Stimulated activated CD8-positive, alpha-beta memory T cell treated with anti-CD3 and anti-CD28 coated beads, Interleukin-12 subunit alpha, Interleukin-12 subunit beta, amount 100 ng/mL, for 24 hours (primary cell): Measurements from ENCODE around the gene TENM4.
"Not testable (repeated sequence)": the region's sequence is repeated elsewhere in the genome, so short reads cannot be mapped to it uniquely, and the experiment has no call there.

Experiments
- DNase-seq: peaks from one replicate; pipeline ENCODE4 v3.0.0-alpha.2; 2020; ENCODE audit errors: extremely low read depth

TENM4 gene

GRCh38 chr11:79208126-79208525 lies 232.7 kb downstream of the TENM4 start:
- no peak for DNase-seq

- no peak for DNase-seq
These were observed 233.9 kb downstream of the TENM4 start for GRCh38 chr11:79206951-79207350.

DNA sequence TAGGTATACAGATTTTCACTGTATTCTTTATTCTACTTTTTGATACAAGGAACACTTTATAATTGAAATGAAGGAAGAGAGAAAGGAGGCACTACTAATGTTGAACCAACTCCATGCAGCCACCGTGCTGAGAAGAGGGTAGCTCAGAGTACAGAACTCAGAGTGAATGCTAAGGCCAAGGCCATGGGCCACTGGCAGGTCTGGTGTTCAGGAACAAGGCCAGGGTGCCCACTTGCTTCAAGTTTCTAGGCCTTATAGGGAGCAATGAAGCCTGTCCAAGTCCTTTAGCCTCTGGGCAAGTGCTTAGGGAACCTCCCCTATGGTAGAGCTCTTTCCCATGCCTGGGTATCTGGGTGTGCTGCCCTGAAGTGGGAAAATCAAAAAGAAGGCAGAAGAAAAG lies 235.0 kb downstream of the TENM4 start:
- no peak for DNase-seq

- no peak for DNase-seq
These were observed 239.0 kb downstream of the TENM4 start for GRCh38 chr11:79201677-79202347.

- DNase-seq = no peak
These were observed 240.3 kb downstream of the TENM4 start for GRCh38 chr11:79200398-79201070.

DNA sequence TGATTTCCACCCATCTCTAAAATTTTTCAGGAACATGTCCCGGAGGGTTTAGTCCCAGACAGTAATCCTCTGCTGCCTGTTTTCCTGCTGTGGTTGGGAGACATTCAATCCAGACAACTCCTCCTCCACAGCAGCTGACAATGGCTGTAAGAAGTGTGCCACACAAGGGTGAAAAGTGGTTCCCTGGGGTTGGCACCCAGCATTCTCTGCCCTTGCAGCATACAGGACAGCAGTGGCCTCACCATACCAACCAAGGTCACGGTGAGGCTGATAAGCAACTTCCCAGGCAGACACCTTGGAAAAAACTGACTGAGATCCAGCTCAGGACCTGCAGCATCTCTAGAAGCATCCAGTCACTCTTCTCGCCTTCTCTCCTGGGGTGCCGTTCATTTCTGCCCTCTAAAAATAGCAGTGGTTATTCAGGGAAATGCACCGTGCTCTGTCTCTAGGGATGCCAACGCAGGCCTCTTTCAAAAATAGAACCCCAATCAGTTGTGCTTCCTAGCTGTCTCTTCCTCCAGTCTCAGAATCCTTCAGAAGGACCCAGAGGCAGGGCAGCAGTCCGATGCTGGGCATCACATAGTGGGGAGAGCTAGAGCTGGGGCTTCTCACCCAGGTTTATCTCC lies 241.0 kb downstream of the TENM4 start:
- DNase-seq = no peak

DNA sequence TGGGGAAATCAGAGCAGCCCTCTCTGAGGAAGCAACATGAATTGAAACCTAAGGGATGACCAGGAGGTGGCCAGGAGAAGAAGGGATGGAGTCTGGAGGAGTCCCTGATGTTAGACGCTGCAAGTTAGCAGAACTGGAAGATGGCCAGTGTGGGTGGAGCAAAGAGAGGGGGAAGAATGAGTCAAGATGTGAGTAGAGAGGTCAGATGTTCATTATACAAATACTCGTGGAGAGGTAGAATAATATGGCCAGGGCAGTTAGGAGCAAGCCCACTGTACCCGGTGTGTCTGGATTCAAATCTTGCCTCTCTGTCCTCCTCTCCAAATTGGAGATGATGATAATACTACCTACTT lies 242.0 kb downstream of the TENM4 start:
- DNase-seq = no peak

- DNase-seq = no peak
These were observed 242.5 kb downstream of the TENM4 start for GRCh38 chr11:79198203-79198897.

DNA sequence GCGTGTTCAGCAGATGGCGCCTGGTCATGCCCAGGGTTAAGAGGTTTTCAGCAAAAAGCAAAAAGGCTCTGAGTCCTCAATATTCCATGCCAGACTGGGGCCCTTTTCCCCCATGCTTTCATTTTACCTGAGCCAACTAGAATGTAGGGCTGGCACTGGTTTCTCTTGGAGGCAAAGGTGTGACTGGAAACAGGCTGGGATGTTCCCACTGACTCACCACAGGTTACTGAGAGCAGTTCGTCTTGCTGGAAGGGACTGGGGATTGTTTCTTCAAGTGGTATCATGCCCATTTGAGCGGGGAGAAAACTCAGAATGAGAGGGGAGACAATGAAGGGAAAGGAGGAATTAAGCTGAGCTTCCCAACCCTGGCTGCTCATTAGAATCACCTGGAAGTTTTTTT lies 243.9 kb downstream of the TENM4 start:
- no peak for DNase-seq

- DNase-seq = no peak
These were observed 245.6 kb downstream of the TENM4 start for GRCh38 chr11:79195209-79195608.

GRCh38 chr11:79193663-79194310 lies 247.0 kb downstream of the TENM4 start:
- DNase-seq = no peak

GRCh38 chr11:79192836-79193235 lies 248.0 kb downstream of the TENM4 start:
- no peak for DNase-seq

DNA sequence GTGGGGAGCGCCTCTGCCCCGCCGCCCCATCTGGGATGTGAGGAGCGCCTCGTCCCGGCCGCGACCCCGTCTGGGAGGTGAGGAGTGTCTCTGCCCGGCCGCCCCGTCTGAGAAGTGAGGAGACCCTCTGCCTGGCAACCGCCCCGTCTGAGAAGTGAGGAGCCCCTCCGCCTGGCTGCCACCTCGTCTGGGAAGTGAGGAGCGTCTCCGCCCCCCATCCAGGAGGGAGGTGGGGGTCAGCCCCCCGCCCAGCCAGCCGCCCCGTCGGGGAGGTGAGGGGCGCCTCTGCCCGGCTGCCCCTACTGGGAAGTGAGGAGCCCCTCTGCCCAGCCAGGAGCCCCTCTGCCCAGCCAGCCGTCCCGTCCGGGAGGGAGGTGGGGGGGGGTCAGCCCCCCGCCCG lies 249.1 kb downstream of the TENM4 start:
- DNase-seq = not testable (repeated sequence)

DNA sequence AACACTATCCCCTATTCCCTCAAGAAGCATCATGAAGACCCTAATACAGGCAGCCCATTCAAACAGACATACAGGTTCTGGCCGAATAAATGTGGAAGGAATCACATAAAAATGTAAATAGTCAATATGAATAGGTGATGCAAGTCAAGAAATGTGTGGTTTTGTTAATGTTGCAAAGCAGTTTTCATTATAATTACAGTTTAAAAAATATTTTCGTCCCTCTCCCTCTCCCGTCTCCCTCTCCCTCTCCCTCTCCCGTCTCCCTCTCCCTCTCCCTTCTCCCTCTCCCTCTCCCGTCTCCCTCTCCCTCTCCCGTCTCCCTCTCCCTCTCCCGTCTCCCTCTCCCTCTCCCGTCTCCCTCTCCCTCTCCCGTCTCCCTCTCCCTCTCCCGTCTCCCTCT lies 250.3 kb downstream of the TENM4 start:
- DNase-seq = not testable (repeated sequence)

DNA sequence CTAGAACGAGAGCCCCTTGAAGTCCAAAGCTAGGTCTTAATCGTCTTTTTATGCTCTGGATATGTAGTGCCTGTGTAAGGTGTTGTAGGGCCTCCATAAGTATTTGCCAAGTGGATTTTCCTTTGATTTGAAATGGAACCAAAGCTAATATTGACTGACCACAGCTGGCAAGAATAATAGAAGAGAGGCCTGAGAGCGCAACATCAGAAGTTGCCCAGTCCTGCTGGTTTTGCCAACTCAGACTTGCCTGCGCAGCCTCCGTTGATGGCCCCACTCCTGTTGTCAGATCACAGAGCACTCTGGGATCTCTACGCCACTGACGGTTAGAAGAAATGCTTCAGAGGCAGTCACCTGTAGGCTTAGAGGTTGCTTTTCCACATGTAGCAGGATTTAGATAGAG lies 251.2 kb downstream of the TENM4 start:
- no peak for DNase-seq

GRCh38 chr11:79189055-79189454 lies 251.8 kb downstream of the TENM4 start:
- no peak for DNase-seq

DNA sequence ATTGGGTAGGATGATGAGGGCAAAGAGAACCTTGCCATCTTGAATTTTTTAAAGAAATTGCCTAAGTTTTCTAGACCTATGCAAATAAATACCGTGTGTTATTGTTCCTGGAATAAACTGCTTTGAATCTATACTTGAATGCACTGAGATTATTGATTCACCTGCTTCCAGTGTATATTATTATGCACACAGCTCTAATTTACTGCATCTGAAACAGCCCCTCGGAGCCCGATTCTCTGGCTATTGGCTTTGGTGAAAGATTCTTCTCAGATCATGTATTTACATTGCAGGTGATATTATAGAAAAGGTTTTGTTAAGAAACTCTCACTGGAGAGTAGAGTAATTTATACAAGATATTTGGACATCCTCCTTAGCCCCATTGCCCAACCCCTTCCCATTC lies 254.2 kb downstream of the TENM4 start:
- no peak for DNase-seq

DNA sequence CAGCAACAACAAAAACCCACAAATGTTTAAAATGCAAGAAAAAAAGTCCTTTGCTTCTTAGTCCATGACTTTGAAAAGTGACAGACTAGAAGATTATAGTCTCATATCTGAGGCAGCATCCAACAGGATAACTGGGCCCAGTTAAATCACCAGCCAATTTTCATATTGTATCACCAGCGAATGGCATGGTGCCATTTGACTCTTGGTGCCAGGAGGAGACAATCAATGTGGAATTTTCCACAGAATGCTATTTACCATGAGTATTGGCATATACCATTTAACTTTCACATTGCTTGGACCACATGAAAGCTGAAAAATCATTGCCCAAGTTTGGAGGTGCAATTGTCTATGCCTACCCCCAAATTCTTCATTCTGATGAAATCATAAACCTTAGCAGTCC lies 255.5 kb downstream of the TENM4 start:
- no peak for DNase-seq

GRCh38 chr11:79184285-79184684 lies 256.5 kb downstream of the TENM4 start:
- no peak for DNase-seq

- DNase-seq = no peak
These were observed 258.0 kb downstream of the TENM4 start for GRCh38 chr11:79182794-79183193.

- DNase-seq = no peak
These were observed 261.7 kb downstream of the TENM4 start for GRCh38 chr11:79179087-79179486.
